Adrenal gland (tissue), 5 donors: Measurements from ENCODE around the gene SLC66A1.

Source experiments
- CTCF ChIP-seq, 6 experiments: fragments of 450-650 bp in 4 of 6; fragments of 200-600 bp in 2 of 6; sonication (generic) in 1 of 6; IDR thresholded peaks; 1 replicate in 5 of 6; 2 replicates in 1 of 6; pipeline versions ENCODE4 v1.5.1 to v1.8.0; 2016 to 2021; ENCODE audit warnings: antibody characterized with exemption in 6 of 6, mild to moderate bottlenecking in 2 of 6, moderate library complexity in 1 of 6
- POLR2A ChIP-seq, 2 donors: fragments of 450-650 bp; IDR thresholded peaks; one replicate each; pipeline ENCODE4 v1.6.1; 2017; ENCODE audit warnings: antibody characterized with exemption in 2 of 2, mild to moderate bottlenecking in 2 of 2, moderate library complexity in 1 of 2
- donor health status: DM: no; HTN: no; CAD: no.

GRCh38 chr1:19340387-19340937 lies 28.3 kb downstream of the SLC66A1 start:
- TF ChIP-seq CTCF (IDR thresholded peaks at IDR 0.05) (no peak), POLR2A (IDR thresholded peaks at IDR 0.05) (no peak)
